MM.1S (cell line): ENCODE data around the gene CA12.

Experiments used
- CTCF ChIP-seq: fragments of 300-600 bp; sonication (generic); IDR thresholded peaks from 2 replicates; pipeline ENCODE4 v1.5.1; 2016; ENCODE audit warnings: antibody characterized with exemption, low read length, mixed read lengths
- EZH2 ChIP-seq: fragments of 300-600 bp; sonication (generic); optimal IDR thresholded peaks from 2 replicates; pipeline ENCODE3; 2017; ENCODE audit warnings: low read depth, mild to moderate bottlenecking, antibody characterized with exemption, low read length, mixed read lengths

DNA sequence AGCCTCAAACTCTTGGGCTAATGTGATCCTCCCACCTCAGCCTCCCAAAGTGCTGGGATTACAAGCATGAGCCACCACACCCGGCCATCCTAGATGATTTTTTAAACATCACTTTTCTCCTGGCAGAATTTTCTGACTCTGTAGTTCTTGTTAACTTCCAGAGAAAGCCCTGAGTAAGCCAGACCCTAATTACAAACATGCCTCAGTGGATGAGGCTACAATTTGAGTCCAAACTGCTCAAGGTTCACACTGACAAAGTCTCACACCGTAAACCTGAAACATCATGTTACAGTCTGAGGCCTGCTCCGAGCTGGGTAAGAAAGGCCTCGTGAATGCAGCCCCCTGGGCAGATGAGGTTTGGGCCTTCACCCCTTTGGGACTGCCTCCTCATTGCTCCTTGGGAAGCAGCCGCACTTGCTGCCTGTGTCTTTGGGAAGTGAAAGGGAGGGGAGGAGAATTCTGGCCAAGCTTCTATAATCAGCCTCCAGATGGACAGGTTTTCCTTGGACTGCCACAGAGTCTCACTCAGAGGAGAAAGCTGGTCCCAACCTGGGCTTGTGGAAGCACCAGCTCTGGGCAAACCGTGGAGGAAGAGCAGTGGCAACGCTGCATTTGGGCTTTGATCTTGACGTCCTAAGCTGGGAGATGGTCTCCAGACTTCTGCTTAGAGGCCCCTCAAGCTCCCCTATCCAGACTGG, 46.0 kb downstream of the CA12 start:
- TF ChIP-seq EZH2: no peak
- no peak for TF ChIP-seq CTCF
